OCI-LY7 (cell line): Measurements from ENCODE around the gene SLC24A4. TPM values are rescaled to one million over a fixed set of nuclear protein-coding genes. Genes with fewer than 3 reads are reported as not detected.

Source experiments
- BruUV-seq: library from RNA; stranded (reverse); fragments of 400-500 nt; replicated peaks from 2 replicates; lab custom pipeline; 2021; lab: Mats Ljungman, UMichigan
- CTCF ChIA-PET: fragments of 300-600 bp; sonication (Branson Sonifier 250); formaldehyde crosslinking; loops from one replicate; lab custom pipeline; 2022; ENCODE audit warnings: antibody characterized with exemption; ENCODE audit not compliant: unreplicated experiment; lab: Charles Lee
- POLR2A ChIA-PET: fragments of 300-600 bp; sonication (Branson Sonifier 250); formaldehyde crosslinking; loops from one replicate; lab custom pipeline; 2022; ENCODE audit warnings: antibody characterized with exemption; lab: Charles Lee
- DNase-seq: peaks from one replicate; pipeline ENCODE4 v3.0.0-alpha.2; 2015; ENCODE audit warnings: low spot score
- H2AFZ ChIP-seq: fragments of 200-600 bp; sonication (generic), shearing (Covaris generic); 2 replicates; pipeline ENCODE4 v1.6.1; 2014; ENCODE audit warnings: mild to moderate bottlenecking, antibody characterized with exemption, low read length, moderate library complexity
- H3K27ac ChIP-seq: fragments of 200-600 bp; sonication (generic); 2 replicates; pipeline ENCODE4 v1.5.1; 2014; ENCODE audit warnings: mixed run types, low read depth, mild to moderate bottlenecking, moderate library complexity, low read length, inconsistent platforms; ENCODE audit not compliant: poor library complexity, severe bottlenecking
- H3K36me3 ChIP-seq: fragments of 200-600 bp; sonication (generic); 2 replicates; pipeline ENCODE4 v1.6.1; 2014; ENCODE audit warnings: mild to moderate bottlenecking, antibody characterized with exemption, low read length, moderate library complexity, mixed read lengths; ENCODE audit not compliant: insufficient read depth
- H3K4me1 ChIP-seq: fragments of 200-600 bp; sonication (generic); 2 replicates; pipeline ENCODE4 v1.5.1; 2014; ENCODE audit warnings: mild to moderate bottlenecking, low read length; ENCODE audit not compliant: insufficient read depth, poor library complexity, severe bottlenecking
- H3K4me2 ChIP-seq: fragments of 200-600 bp; sonication (generic); 2 replicates; pipeline ENCODE4 v1.6.1; 2014; ENCODE audit warnings: mild to moderate bottlenecking, low read length
- H3K4me3 ChIP-seq: fragments of 200-600 bp; sonication (generic); 2 replicates; pipeline ENCODE4 v1.5.1; 2014; ENCODE audit warnings: mild to moderate bottlenecking, low read depth, low read length; ENCODE audit not compliant: poor library complexity, severe bottlenecking
- H3K79me2 ChIP-seq: fragments of 200-600 bp; sonication (generic); 2 replicates; pipeline ENCODE4 v1.6.1; 2016; ENCODE audit warnings: low read depth, mild to moderate bottlenecking, low read length, moderate library complexity, mixed read lengths; ENCODE audit not compliant: insufficient read depth
- H3K9me2 ChIP-seq: fragments of 200-600 bp; sonication (generic); 2 replicates; pipeline ENCODE4 v1.6.1; 2016; ENCODE audit warnings: mild to moderate bottlenecking, low read length, mixed read lengths; ENCODE audit not compliant: insufficient read depth
- H3K9me3 ChIP-seq: fragments of 200-600 bp; sonication (generic); 2 replicates; pipeline ENCODE4 v1.6.1; 2014; ENCODE audit warnings: mild to moderate bottlenecking, mixed run types, low read length, mixed read lengths
- H4K20me1 ChIP-seq: fragments of 200-600 bp; sonication (generic); 2 replicates; pipeline ENCODE4 v1.6.1; 2014; ENCODE audit warnings: mild to moderate bottlenecking, antibody characterized with exemption, low read length, moderate library complexity, mixed read lengths; ENCODE audit not compliant: insufficient read depth
- CTCF ChIP-seq: fragments of 200-600 bp; sonication (generic); conservative IDR thresholded peaks from 2 replicates; pipeline ENCODE4 v1.5.1; 2014; ENCODE audit warnings: mild to moderate bottlenecking, antibody characterized with exemption, low read length, moderate library complexity, mixed read lengths
- EZH2phosphoT487 ChIP-seq: fragments of 200-600 bp; sonication (generic); IDR thresholded peaks from 2 replicates; pipeline ENCODE4 v1.6.1; 2018; ENCODE audit warnings: low read depth, borderline replicate concordance, mild to moderate bottlenecking, mixed run types, antibody characterized with exemption, low read length, moderate library complexity, mixed read lengths
- intact Hi-C: fragments of 100-400 bp; cut with micrococcal nuclease; formaldehyde crosslinking; loops from one replicate; pipeline ENCODE4 v1.10.0; 2022; ENCODE audit not compliant: unreplicated experiment
- total RNA-seq, 2 experiments: library from RNA; depleted of rRNA in 1 of 2; stranded (reverse); fragments of >200 nt in 1 of 2; shearing (Covaris generic) in 1 of 2; gene quantifications; 2 replicates each; pipeline ENCODE4 v1.2.3, GENCODE V29; 2014 to 2022

SLC24A4 gene
- total RNA-seq, 2 experiments from 2014 or later, result not detected

- no peaks in the 10 kb centered on the region for H3K9me3 ChIP-seq
- no TSS peak for BruUV-seq
- ChIA-PET CTCF (no interaction called here), POLR2A (no interaction called here)
- no peaks in the 10 kb centered on the region for H3K79me2 ChIP-seq
- no peaks in the 10 kb centered on the region for H3K36me3 ChIP-seq
- H2AFZ ChIP-seq, result no peak overlapping the region
- no peak overlapping the region for H3K27ac ChIP-seq
- no peak for DNase-seq
- TF ChIP-seq CTCF (no peak), EZH2phosphoT487 (no peak)
- no peak overlapping the region for H3K4me2 ChIP-seq
- H3K4me1 ChIP-seq, result no peaks in the 10 kb centered on the region
- H4K20me1 ChIP-seq, result no peaks in the 10 kb centered on the region
- intact Hi-C loops, result no loop called here
- no peaks in the 10 kb centered on the region for H3K9me2 ChIP-seq
- no peak overlapping the region for H3K4me3 ChIP-seq
Measured at GRCh38 chr14:92491782-92492181, 168.8 kb downstream of the SLC24A4 start.

- Histone ChIP-seq H3K79me2 (no peaks in the 10 kb centered on the region), H2AFZ (no peak overlapping the region), H3K27ac (no peak overlapping the region), H4K20me1 (no peaks in the 10 kb centered on the region), H3K4me3 (no peak overlapping the region), H3K4me2 (no peak overlapping the region), H3K9me2 (no peaks in the 10 kb centered on the region), H3K36me3 (no peaks in the 10 kb centered on the region), H3K4me1 (no peaks in the 10 kb centered on the region), H3K9me3 (no peaks in the 10 kb centered on the region)
- POLR2A ChIA-PET, result no interaction called here
- DNase-seq, result no peak
- intact Hi-C loops, result no loop called here
- CTCF ChIA-PET, result no interaction called here
- no peak for TF ChIP-seq EZH2phosphoT487
- no peak for TF ChIP-seq CTCF
- BruUV-seq, result no TSS peak
Measured at GRCh38 chr14:92492258-92492657, 169.3 kb downstream of the SLC24A4 start.

GRCh38 chr14:92493024-92493423, 170.1 kb downstream of the SLC24A4 start:
- Histone ChIP-seq H3K9me3 (no peaks in the 10 kb centered on the region), H4K20me1 (no peaks in the 10 kb centered on the region), H3K79me2 (no peaks in the 10 kb centered on the region), H3K36me3 (no peaks in the 10 kb centered on the region), H2AFZ (no peak overlapping the region), H3K27ac (no peak overlapping the region), H3K9me2 (no peaks in the 10 kb centered on the region), H3K4me3 (no peak overlapping the region), H3K4me2 (no peak overlapping the region), H3K4me1 (no peaks in the 10 kb centered on the region)
- BruUV-seq, result no TSS peak
- ChIA-PET CTCF (no interaction called here), POLR2A (no interaction called here)
- TF ChIP-seq EZH2phosphoT487 (no peak), CTCF (no peak)
- no peak for DNase-seq
- intact Hi-C loops, result no loop called here
